Raji (cell line): ENCODE data around the gene NPL.

Source experiments
- POLR2A ChIP-seq: IDR thresholded peaks from 2 replicates; pipeline ENCODE4 v1.6.1; 2011; ENCODE audit warnings: low read depth, low read length, control low read depth; ENCODE audit not compliant: insufficient read depth

Gene NPL

DNA sequence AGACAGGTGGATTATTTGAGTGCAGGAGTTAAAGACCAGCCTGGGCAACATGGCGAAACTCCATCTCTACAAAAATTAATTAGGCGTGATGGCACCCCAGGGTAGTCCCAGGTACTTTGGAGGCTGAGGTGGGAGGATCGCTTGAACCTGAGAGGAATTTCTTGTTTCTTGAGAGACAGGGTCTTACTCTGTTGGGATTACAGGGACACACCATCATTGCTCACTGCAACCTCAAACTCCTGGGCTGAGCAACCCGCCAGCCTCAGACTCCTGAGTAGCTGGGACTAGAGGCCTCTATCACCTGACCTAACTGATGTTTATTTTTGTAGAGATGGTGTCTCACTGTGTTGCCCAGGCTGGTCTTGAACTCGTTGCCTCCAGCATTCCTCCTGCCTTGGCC is 74.4 kb downstream of the NPL start:
- TF ChIP-seq POLR2A, result no peak

DNA sequence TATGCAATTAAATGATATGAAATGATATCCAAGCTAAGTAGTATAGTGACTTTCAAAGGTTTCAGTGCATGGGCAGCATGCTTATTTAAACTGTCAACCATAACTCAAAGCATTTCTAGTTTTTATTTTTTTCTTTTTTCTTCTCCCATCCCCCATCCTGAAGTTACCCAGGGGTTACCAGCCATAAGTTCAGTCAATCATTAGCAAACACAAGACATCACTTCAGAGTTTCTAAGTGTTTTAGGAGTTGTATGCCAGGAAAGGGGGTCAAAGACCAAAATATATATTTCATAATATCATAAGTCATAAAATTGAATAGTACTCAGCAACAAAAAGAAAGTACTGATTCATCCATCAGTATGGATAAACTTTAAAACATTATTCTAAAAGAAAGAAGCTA is 78.3 kb downstream of the NPL start:
- no peak for TF ChIP-seq POLR2A

DNA sequence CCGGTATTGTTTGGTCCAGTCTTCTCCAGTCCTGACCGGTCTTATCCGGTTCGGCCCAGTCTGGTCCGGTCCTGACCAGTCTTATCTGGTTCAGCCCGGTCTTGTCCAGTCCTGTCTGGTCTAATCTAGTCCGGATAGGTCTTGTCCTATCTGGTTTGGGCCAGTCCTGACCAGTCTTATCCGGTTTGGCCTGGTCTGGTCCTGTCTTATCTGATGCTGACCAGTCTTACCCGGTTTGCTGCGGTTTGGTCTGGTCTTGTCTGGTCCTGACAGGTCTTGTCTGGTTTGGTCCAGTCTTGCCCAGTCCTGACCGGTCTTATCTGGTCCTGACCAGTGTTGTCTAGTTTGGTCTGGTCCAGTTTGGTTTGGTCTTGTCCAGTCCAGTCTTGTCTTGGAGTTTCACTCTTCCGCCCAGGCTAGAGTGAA is 79.7 kb downstream of the NPL start:
- no peak for TF ChIP-seq POLR2A

DNA sequence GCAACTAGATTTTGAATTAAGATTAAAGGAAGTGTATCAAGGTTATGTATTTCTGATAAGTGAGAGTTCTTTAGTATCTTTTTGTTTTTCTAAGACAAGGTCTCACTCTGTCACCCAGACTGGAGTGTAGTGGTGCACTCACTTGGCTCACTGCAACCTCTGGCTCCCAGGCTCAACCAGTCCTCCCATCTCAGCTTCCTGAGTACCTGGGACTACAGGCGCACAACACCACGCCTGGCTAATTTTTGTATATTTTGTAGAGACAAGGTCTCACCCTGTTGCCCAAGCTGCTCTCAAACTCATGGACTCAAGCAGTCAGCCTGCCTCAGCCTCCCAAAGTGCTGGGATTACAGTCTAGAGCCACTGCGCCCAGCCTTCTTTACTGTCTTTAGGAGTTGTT is 83.3 kb downstream of the NPL start:
- no peak for TF ChIP-seq POLR2A

DNA sequence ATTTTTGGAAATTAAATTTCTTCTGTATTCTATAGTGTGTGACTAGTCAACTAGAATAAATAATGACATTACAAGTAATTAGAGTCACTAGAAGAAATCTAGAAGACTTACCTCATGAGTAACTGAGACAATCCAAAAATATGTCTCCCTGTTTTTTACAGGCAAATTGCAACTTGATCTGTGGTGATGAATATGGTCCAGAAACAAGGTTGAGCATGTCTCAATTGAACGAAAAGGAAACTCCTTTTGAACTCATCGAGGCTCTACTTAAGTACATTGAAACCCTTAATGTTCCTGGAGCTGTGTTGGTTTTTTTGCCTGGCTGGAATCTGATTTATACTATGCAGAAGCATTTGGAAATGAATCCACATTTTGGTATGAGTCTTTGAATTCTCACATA is 86.3 kb downstream of the NPL start:
- TF ChIP-seq POLR2A, result no peak

DNA sequence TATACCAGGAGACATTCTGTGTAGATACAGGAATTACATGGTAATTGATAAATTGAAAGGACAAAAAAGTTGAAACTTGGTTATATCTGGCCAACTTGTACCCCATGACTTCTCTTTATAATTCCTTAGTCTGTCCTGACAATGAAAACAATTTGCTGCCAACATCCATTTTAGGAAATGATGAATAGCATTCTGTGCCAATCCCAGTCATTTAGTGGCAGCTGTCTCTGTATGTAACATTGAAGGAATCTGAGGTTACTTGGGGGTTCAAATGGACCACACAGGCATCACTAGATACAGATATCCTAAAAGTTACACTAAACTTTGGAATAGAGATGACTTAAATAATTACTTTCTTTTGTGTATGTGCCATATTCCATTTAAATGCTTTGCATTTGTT is 87.8 kb downstream of the NPL start:
- no peak for TF ChIP-seq POLR2A

DNA sequence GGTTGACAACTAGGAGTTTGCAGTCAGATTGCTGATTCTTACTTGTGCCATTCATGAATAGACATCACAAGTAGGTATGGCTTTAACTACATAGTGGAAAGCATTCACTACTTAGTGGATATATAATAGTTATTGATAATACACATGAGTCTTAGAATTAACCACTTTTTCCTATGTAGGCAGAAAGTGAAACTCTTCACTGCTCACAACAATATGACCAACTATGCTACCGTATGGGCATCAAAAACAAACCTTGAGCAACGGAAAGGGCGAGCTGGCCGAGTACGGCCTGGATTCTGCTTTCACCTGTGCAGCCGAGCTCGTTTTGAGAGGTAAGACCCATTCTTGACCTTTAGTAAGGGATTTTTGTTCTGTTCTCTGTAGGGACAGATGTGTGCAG is 88.3 kb downstream of the NPL start:
- TF ChIP-seq POLR2A, result no peak
